Fibroblast of skin of left biceps (primary cell): ENCODE measurements around the gene CCNG2.

Source experiments
- DNase-seq, 2 experiments: peaks; one replicate each; pipeline ENCODE4 v3.0.0-alpha.2; 2013; ENCODE audit warnings: low read depth in 2 of 2

CCNG2 gene

GRCh38 chr4:77175201-77175611, 18.2 kb downstream of the CCNG2 start:
- DNase-seq = no peak

- DNase-seq = no peak
These were observed 19.6 kb downstream of the CCNG2 start for GRCh38 chr4:77176640-77177039.

- DNase-seq = no peak
These were observed 20.2 kb downstream of the CCNG2 start for GRCh38 chr4:77177199-77177598.

GRCh38 chr4:77178560-77178959, 21.6 kb downstream of the CCNG2 start:
- DNase-seq = no peak

- DNase-seq = no peak
These were observed 22.5 kb downstream of the CCNG2 start for GRCh38 chr4:77179519-77179918.

- DNase-seq = no peak
These were observed 24.7 kb downstream of the CCNG2 start for GRCh38 chr4:77181720-77182119.

- DNase-seq = no peak
These were observed 26.9 kb downstream of the CCNG2 start for GRCh38 chr4:77183777-77184420.

GRCh38 chr4:77184974-77185373, 28.0 kb downstream of the CCNG2 start:
- DNase-seq = no peak

GRCh38 chr4:77185686-77186085, 28.7 kb downstream of the CCNG2 start:
- DNase-seq = no peak

- no peak for DNase-seq
These were observed 30.3 kb downstream of the CCNG2 start for GRCh38 chr4:77187322-77187721.

- DNase-seq = no peak
These were observed 31.7 kb downstream of the CCNG2 start for GRCh38 chr4:77188498-77189220.

- no peak for DNase-seq
These were observed 32.4 kb downstream of the CCNG2 start for GRCh38 chr4:77189412-77189811.

- no peak for DNase-seq
These were observed 33.0 kb downstream of the CCNG2 start for GRCh38 chr4:77190053-77190452.

GRCh38 chr4:77193046-77193445, 36.0 kb downstream of the CCNG2 start:
- no peak for DNase-seq

GRCh38 chr4:77193511-77194102, 36.6 kb downstream of the CCNG2 start:
- DNase-seq = no peak

- no peak for DNase-seq
These were observed 37.4 kb downstream of the CCNG2 start for GRCh38 chr4:77194366-77194765.

GRCh38 chr4:77194989-77195388, 38.0 kb downstream of the CCNG2 start:
- DNase-seq = no peak

- no peak for DNase-seq
These were observed 39.9 kb downstream of the CCNG2 start for GRCh38 chr4:77196866-77197265.

- DNase-seq = no peak
These were observed 40.4 kb downstream of the CCNG2 start for GRCh38 chr4:77197361-77197760.

GRCh38 chr4:77197831-77198230, 40.8 kb downstream of the CCNG2 start:
- DNase-seq = no peak

GRCh38 chr4:77199276-77199675, 42.3 kb downstream of the CCNG2 start:
- DNase-seq = no peak

- no peak for DNase-seq
These were observed 42.7 kb downstream of the CCNG2 start for GRCh38 chr4:77199701-77200100.

- no peak for DNase-seq
These were observed 44.3 kb downstream of the CCNG2 start for GRCh38 chr4:77201343-77201742.
